MM.1S (cell line): Measurements from ENCODE around the gene ZNF346.

Experiments
- EZH2 ChIP-seq: fragments of 300-600 bp; sonication (generic); optimal IDR thresholded peaks from 2 replicates; pipeline ENCODE3; 2017; ENCODE audit warnings: low read depth, mild to moderate bottlenecking, antibody characterized with exemption, low read length, mixed read lengths
- TF ChIP-seq, protein P1 (sequence below): fragments of 300-600 bp; sonication (generic); IDR thresholded peaks from 2 replicates; pipeline ENCODE4 v1.5.1; 2016; ENCODE audit warnings: antibody characterized with exemption, low read length, mixed read lengths

DNA sequence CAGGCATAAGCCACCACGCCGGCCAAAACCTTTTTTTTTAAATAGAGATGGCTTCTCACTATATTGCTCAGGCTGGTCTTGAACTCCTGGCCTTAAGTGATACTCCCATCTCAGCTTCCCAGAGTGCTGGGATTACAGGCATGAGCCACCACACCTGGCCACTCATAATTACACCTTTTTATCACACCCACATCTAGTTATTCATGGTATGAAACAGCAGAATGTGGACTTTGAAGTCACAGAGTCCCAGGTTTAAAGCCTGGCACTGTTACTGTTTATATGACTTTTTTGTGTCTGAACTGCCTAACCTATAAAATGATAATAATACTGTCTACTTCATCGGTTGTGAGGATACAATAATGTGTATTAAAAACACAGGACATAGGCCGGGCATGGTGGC lies 23.1 kb downstream of the ZNF346 start:
- TF ChIP-seq, protein P1, sequence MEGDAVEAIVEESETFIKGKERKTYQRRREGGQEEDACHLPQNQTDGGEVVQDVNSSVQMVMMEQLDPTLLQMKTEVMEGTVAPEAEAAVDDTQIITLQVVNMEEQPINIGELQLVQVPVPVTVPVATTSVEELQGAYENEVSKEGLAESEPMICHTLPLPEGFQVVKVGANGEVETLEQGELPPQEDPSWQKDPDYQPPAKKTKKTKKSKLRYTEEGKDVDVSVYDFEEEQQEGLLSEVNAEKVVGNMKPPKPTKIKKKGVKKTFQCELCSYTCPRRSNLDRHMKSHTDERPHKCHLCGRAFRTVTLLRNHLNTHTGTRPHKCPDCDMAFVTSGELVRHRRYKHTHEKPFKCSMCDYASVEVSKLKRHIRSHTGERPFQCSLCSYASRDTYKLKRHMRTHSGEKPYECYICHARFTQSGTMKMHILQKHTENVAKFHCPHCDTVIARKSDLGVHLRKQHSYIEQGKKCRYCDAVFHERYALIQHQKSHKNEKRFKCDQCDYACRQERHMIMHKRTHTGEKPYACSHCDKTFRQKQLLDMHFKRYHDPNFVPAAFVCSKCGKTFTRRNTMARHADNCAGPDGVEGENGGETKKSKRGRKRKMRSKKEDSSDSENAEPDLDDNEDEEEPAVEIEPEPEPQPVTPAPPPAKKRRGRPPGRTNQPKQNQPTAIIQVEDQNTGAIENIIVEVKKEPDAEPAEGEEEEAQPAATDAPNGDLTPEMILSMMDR = no peak
- TF ChIP-seq EZH2 = no peak
